HG03175 (cell line): Measurements from ENCODE around the gene SETD1B.

Source experiments
- ATAC-seq: cut with Tn5 transposase; IDR thresholded peaks from one replicate; pipeline ENCODE4 v1.9.1; 2021; ENCODE audit warnings: mild to moderate bottlenecking, moderate library complexity; ENCODE audit not compliant: unreplicated experiment

The SETD1B gene

DNA sequence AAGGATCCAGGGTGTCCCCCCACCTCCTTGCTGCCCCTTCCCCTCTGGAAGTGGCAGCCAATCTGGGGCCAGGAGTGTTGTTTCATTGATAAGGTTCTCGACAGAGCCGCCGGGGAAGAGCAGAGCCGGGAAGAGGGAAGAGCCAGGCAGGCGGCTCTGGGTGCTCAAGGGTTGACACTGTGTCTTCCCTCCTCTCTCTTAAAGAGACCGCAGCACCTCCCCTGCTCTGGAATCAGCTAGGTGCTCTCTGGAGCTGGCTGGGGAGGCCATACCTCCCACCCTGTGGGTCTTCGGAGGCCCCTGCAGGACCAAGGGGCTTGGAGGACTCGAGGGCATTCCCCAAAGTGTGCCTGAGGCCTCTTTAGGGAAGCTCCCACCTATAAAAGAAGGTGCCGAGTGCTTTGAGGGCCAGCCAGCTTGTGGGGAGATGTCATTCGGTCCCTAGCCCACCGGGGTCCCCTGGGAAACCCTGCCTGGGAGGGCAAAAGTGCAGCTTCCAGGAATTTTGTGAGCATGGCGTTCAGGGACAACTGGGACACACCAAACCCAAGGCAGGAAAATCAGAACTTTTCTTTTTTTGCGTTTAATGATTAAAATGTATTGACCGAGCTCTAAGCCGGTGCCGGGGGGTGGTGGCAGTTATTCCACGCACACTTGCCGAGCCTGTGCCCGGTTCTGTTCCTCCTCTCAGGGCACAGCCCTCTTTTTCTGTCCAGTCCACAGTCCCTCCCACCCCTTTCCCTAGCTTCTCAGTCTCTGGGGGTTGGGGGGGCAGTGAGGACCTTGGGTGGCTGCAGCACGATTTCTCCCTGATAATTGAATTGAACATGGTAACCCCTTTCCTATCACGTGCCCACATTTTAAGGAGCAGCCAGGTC, 3.0 kb downstream of the SETD1B start:
- no peak for ATAC-seq

- no peak for ATAC-seq
Measured at GRCh38 chr12:121807642-121808347, 4.0 kb downstream of the SETD1B start.

DNA sequence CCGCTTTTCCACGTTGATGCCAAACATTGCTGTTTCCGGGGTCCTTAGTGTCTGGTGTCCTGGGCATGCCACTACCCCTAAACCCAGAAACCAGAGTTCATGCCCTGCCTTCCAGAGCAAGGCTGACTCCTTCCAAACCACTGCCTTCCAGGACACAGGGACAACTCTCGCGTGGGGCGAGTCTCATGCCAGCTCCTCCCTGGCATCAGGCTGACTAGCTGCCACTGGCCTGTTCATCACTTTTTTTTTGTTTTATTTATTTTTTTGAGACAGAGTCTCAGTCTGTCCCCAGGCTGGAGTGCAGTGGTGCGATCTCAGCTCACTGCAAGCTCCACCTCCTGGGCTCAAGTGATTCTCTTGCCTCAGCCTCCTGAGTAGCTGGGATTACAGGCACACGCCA, 4.8 kb downstream of the SETD1B start:
- ATAC-seq: no peak

GRCh38 chr12:121809712-121810116, 5.9 kb downstream of the SETD1B start:
- ATAC-seq: no peak

DNA sequence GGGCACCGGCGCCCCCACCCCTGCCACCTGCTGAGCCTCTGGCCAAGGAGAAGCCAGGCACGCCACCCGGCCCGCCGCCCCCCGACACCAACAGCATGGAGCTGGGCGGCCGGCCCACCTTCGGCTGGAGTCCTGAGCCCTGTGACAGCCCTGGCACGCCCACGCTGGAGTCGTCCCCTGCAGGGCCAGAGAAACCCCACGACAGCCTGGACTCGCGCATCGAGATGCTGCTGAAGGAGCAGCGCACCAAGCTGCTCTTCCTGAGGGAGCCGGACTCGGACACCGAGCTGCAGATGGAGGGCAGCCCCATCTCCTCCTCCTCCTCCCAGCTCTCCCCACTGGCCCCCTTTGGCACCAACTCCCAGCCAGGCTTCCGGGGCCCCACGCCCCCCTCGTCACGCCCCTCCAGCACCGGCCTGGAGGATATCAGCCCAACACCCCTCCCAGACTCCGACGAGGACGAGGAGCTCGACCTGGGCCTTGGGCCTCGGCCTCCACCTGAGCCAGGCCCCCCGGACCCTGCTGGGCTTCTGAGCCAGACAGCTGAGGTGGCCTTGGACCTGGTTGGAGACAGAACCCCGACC, 6.5 kb downstream of the SETD1B start:
- ATAC-seq: no peak

GRCh38 chr12:121810833-121811433, 7.1 kb downstream of the SETD1B start:
- ATAC-seq: no peak

GRCh38 chr12:121811434-121812319, 7.9 kb downstream of the SETD1B start:
- ATAC-seq: peak; percentile 68

DNA sequence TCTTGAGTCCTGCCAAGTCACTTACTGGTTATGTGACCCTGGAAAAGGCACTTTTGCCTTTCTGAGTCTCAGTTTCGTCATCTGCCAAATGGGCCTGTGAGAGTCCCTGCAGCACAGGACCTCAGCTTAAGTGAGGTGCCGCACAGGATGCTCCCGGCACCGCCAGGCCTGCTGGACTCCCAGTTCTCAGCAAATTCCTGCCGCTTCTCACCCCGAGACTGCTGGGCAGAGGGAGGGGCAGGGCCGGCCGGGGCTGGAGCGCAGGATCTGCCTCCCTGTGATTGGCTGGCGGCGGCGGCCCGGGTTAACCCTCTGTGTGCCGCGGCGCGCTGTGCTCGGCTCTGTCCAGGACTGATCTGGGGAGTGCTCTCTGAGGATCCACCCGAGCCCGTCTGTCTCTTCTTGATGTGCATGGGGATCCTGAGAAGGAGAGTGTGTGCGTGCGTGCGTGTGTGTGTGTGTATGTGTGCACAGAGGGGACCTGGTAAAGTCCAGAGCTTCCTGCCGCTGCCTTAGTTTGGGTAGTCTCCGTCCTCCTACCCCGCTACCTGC, 8.6 kb downstream of the SETD1B start:
- peak; percentile 14 for ATAC-seq

DNA sequence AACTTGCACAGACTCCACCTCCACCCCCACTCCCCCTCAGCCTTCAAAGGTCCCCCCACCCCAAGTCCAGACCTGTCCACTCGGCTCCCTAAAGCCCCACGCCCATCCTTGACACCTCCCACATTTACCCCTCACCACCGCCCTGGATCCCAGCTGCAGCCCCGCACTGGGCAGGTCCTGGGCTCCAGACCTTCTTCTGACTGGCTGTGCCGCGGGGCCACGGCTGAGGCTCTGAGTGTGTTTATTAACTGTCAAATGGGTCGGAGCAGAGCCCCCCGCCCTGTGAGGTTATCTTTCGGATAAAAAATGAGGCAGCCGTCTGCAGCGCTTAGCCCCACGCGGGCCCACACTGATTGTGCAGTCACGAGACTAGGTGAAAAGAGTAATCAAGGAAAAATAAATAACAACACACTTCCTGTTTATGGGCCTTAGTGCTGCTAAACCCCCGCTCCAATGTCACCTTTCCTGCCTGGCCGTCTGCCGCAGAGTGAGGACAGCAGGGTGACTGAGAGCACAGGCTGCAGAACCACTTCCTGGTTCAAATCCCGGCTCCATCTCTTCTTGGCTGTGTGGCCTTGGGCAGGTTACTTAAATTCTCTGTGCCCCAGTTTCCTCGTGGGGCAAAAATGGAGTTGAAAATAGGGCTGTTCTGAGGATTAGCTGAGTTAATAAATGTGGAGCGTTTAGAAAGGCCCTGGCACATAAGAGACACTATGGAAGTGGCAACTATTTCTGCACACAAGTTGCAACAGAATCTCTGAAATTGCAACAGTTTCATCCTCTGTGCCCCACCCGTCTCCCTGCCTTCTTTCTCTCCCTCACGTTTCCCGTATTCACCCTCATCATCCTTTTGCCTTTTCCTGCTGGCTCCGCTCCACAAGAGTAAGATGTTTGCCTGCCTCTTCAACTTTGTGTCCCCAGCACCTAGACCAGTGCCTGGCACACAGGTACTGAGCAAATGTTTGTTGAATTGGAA, 9.4 kb downstream of the SETD1B start:
- ATAC-seq: no peak

DNA sequence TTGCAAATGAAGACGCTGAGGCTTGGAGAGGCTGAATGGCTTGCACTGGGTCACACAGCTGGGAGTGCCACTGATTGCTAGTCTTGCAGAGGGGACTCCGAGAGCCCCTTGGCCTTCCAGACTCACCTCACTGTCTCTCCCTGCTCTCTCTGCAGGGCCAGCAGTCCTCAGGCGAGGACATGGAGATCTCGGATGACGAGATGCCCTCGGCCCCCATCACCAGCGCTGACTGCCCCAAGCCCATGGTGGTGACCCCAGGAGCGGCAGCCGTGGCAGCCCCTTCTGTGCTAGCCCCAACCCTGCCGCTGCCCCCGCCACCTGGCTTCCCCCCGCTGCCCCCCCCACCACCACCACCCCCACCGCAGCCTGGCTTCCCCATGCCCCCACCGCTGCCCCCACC, 10.1 kb downstream of the SETD1B start:
- no peak for ATAC-seq

DNA sequence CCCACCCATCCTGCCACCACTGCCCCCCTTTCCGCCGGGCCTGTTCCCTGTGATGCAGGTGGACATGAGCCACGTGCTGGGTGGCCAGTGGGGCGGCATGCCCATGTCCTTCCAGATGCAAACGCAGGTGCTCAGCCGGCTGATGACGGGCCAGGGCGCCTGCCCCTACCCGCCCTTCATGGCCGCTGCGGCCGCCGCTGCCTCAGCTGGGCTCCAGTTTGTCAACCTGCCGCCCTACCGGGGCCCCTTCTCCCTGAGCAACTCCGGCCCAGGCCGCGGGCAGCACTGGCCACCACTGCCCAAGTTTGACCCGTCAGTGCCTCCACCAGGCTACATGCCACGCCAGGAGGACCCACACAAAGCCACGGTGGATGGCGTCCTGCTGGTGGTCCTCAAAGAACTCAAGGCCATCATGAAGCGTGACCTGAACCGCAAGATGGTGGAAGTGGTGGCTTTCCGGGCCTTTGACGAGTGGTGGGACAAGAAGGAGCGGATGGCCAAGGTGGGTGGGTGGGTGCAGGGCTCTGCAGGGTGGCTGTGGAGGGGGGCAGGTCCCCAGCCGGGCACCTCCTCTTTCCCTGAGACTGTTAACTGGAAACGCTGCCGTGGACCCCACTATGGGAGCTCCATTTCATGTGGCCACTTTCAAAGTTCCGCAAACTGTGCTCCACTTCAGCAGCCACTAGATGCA, 10.8 kb downstream of the SETD1B start:
- no peak for ATAC-seq

DNA sequence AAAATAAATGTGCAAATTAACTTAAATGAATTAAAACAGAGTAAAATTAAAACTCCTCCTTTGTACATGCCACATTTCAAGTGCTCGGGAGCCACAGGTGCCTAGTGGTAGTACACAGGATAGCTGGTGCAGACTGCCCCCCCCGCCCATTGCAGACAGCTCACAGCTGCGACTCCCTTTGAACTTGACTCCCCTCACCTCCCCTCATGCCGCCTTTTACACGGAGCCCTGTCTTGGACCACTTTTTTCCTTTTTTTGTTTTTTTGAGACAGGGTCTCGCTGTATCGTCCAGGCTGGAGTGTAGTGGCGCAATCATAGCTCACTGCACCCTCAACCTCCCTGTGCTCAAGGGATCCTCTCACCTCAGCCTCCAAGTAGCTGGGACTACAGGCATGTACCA, 11.5 kb downstream of the SETD1B start:
- ATAC-seq: no peak

DNA sequence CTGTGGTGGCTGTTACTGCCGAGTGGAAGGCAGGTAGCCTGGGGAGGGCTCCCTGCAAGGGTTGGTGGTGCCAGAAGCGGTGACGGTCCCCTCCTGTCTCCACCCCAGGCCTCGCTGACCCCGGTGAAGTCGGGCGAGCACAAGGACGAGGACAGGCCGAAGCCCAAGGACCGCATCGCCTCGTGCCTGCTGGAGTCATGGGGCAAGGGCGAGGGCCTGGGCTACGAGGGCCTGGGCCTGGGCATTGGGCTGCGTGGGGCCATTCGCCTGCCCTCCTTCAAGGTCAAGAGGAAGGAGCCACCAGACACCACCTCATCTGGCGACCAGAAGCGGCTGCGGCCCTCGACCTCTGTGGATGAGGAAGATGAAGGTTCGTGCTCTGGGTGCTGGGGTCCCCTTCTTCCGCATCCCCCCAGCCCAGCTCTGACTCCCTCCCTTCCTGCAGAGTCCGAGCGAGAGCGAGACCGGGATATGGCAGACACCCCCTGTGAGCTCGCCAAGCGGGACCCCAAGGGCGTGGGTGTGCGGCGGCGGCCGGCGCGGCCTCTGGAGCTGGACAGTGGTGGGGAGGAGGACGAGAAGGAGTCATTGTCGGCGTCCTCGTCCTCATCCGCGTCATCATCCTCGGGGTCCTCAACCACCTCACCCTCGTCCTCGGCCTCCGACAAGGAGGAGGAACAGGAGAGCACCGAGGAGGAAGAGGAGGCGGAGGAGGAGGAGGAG, 13.3 kb downstream of the SETD1B start:
- ATAC-seq: no peak

DNA sequence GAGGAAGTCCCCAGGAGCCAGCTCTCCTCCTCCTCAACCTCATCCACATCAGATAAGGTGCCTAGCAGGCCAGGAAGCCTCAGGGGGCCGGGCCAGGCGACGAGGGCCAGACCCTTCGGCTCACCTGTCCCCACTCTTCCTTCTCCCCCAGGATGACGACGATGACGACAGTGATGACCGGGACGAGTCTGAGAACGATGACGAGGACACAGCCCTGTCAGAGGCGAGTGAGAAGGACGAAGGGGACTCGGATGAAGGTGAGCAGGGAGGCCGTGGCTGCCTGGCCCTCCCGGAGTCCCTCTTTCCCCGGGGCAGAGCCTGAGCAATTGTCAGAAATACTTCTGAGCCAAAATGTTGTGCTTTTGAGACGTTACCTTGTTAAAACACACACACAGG, 13.8 kb downstream of the SETD1B start:
- no peak for ATAC-seq

DNA sequence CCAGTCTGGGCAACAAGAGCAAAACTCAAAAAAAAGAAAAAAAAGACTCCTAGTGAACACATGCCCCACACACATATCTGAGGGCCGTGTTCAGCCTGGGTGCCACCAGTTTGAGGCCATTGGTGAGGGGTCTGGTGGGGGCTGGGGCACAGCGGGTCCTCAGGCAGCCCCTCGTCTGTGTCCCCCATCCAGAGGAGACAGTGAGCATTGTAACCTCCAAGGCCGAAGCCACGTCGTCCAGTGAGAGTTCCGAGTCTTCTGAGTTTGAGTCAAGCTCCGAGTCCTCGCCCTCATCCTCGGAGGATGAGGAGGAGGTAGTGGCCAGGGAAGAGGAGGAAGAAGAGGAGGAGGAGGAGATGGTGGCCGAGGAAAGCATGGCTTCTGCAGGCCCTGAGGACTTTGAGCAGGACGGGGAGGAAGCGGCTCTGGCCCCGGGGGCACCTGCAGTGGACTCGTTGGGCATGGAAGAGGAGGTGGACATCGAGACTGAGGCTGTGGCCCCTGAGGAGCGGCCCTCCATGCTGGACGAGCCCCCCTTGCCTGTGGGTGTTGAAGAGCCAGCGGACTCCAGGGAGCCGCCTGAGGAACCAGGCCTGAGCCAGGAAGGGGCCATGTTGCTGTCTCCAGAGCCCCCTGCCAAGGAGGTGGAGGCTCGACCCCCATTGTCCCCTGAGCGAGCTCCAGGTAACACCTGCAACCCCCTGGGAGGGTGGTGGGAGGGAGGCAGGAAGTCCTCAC, 15.6 kb downstream of the SETD1B start:
- ATAC-seq: no peak

GRCh38 chr12:121820056-121820455, 16.2 kb downstream of the SETD1B start:
- no peak for ATAC-seq
